ENCODE data around the gene KCNQ1. TPM values are rescaled to one million over a fixed set of nuclear protein-coding genes. Genes with fewer than 3 reads are reported as not detected.

Gene KCNQ1
- total and polyA plus RNA-seq, 2 experiments from 2014 or later = not detected

- WGBS, 2 experiments (ENCODE audit: low coverage in 1 of 2, low lambda C conversion rate in 2 of 2, missing lambda C conversion rate in 2 of 2) = 61 to 66% methylated on average over 15 to 22 of the region's 22 CpGs
- Histone ChIP-seq H3K36me3 (ENCODE audit: low read depth) (no peaks in the 10 kb centered on the region), H3K9me3 (ENCODE audit: low read depth) (no peaks in the 10 kb centered on the region), H3K27ac (no peak overlapping the region), H3K4me1 (ENCODE audit: insufficient read depth) (no peaks in the 10 kb centered on the region), H3K4me3 (no peak overlapping the region), H3K27me3 (replicated peaks; ENCODE audit: insufficient read depth) (no peaks in the 10 kb centered on the region), H3K9ac (no peak overlapping the region), H3K79me2 (ENCODE audit: insufficient read depth) (no peaks in the 10 kb centered on the region), H3K4me2 (ENCODE audit: unreplicated experiment) (no peak overlapping the region), H3K9me2 (ENCODE audit: insufficient read depth) (no peaks in the 10 kb centered on the region), H2AFZ (no peak overlapping the region), H3F3A (ENCODE audit: insufficient read depth) (no peaks in the 10 kb centered on the region), H4K20me1 (ENCODE audit: insufficient read depth) (no peaks in the 10 kb centered on the region)
- in situ Hi-C loops (cut with MboI) = no loop called here
- DNase-seq = no peak
- TF ChIP-seq EZH2 (IDR thresholded peaks at IDR 0.05; ENCODE audit: insufficient read depth, poor library complexity, severe bottlenecking) (no peak), EZH2phosphoT487 (IDR thresholded peaks at IDR 0.05; ENCODE audit: insufficient read depth, low read depth) (no peak)
These were observed 129.3 kb downstream of the KCNQ1 start for GRCh38 chr11:2574043-2574552.

GRCh38 chr11:2574553-2575535, 130.0 kb downstream of the KCNQ1 start:
- Histone ChIP-seq H3F3A (ENCODE audit: insufficient read depth) (no peaks in the 10 kb centered on the region), H3K27ac (no peak overlapping the region), H3K36me3 (ENCODE audit: low read depth) (no peaks in the 10 kb centered on the region), H4K20me1 (ENCODE audit: insufficient read depth) (no peaks in the 10 kb centered on the region), H3K79me2 (ENCODE audit: insufficient read depth) (no peaks in the 10 kb centered on the region), H3K9me2 (ENCODE audit: insufficient read depth) (no peaks in the 10 kb centered on the region), H3K27me3 (replicated peaks; ENCODE audit: insufficient read depth) (no peaks in the 10 kb centered on the region), H3K4me2 (ENCODE audit: unreplicated experiment) (no peak overlapping the region), H3K4me1 (ENCODE audit: insufficient read depth) (no peaks in the 10 kb centered on the region), H2AFZ (no peak overlapping the region), H3K9ac (no peak overlapping the region), H3K9me3 (ENCODE audit: low read depth) (no peaks in the 10 kb centered on the region), H3K4me3 (no peak overlapping the region)
- no peak for DNase-seq
- in situ Hi-C loops (cut with MboI) = no loop called here
- WGBS, 2 experiments (ENCODE audit: low coverage in 1 of 2, low lambda C conversion rate in 2 of 2, missing lambda C conversion rate in 2 of 2) = 62 to 77% methylated on average over 24 to 37 of the region's 45 CpGs
- no peak for TF ChIP-seq EZH2 (IDR thresholded peaks at IDR 0.05; ENCODE audit: insufficient read depth, poor library complexity, severe bottlenecking)
- TF ChIP-seq EZH2phosphoT487 (IDR thresholded peaks at IDR 0.05; ENCODE audit: insufficient read depth, low read depth) = no peak

- WGBS, 2 experiments (ENCODE audit: low coverage in 1 of 2, low lambda C conversion rate in 2 of 2, missing lambda C conversion rate in 2 of 2) = 76 to 77% methylated on average over 17 of the region's 17 CpGs
- Histone ChIP-seq H3K79me2 (ENCODE audit: insufficient read depth) (no peaks in the 10 kb centered on the region), H4K20me1 (ENCODE audit: insufficient read depth) (no peaks in the 10 kb centered on the region), H3F3A (ENCODE audit: insufficient read depth) (no peaks in the 10 kb centered on the region), H2AFZ (no peak overlapping the region), H3K4me3 (no peak overlapping the region), H3K36me3 (ENCODE audit: low read depth) (no peaks in the 10 kb centered on the region), H3K27me3 (replicated peaks; ENCODE audit: insufficient read depth) (no peaks in the 10 kb centered on the region), H3K27ac (no peak overlapping the region), H3K9me3 (ENCODE audit: low read depth) (no peaks in the 10 kb centered on the region), H3K4me1 (ENCODE audit: insufficient read depth) (no peaks in the 10 kb centered on the region), H3K9ac (no peak overlapping the region), H3K4me2 (ENCODE audit: unreplicated experiment) (no peak overlapping the region), H3K9me2 (ENCODE audit: insufficient read depth) (no peaks in the 10 kb centered on the region)
- in situ Hi-C loops (cut with MboI) = no loop called here
- DNase-seq = no peak
- TF ChIP-seq EZH2 (IDR thresholded peaks at IDR 0.05; ENCODE audit: insufficient read depth, poor library complexity, severe bottlenecking) (no peak), EZH2phosphoT487 (IDR thresholded peaks at IDR 0.05; ENCODE audit: insufficient read depth, low read depth) (no peak)
These were observed 130.8 kb downstream of the KCNQ1 start for GRCh38 chr11:2575591-2576051.

GRCh38 chr11:2576111-2576510, 131.3 kb downstream of the KCNQ1 start:
- H3K9me2 ChIP-seq (ENCODE audit: insufficient read depth) = no peaks in the 10 kb centered on the region
- no peaks in the 10 kb centered on the region for H3K79me2 ChIP-seq (ENCODE audit: insufficient read depth)
- H3K27ac ChIP-seq = no peak overlapping the region
- H3K9me3 ChIP-seq (ENCODE audit: low read depth) = no peaks in the 10 kb centered on the region
- H3K4me2 ChIP-seq (ENCODE audit: unreplicated experiment) = no peak overlapping the region
- H3K4me3 ChIP-seq = no peak overlapping the region
- H3K36me3 ChIP-seq (ENCODE audit: low read depth) = no peaks in the 10 kb centered on the region
- TF ChIP-seq EZH2 (IDR thresholded peaks at IDR 0.05; ENCODE audit: insufficient read depth, poor library complexity, severe bottlenecking) = no peak
- no peak for TF ChIP-seq EZH2phosphoT487 (IDR thresholded peaks at IDR 0.05; ENCODE audit: insufficient read depth, low read depth)
- no peak overlapping the region for H2AFZ ChIP-seq
- no peaks in the 10 kb centered on the region for H3F3A ChIP-seq (ENCODE audit: insufficient read depth)
- H3K27me3 ChIP-seq (replicated peaks; ENCODE audit: insufficient read depth) = no peaks in the 10 kb centered on the region
- WGBS, 2 experiments (ENCODE audit: low coverage in 1 of 2, low lambda C conversion rate in 2 of 2, missing lambda C conversion rate in 2 of 2) = 76 to 77% methylated on average over 15 of the region's 15 CpGs
- no peaks in the 10 kb centered on the region for H4K20me1 ChIP-seq (ENCODE audit: insufficient read depth)
- in situ Hi-C loops (cut with MboI) = no loop called here
- DNase-seq = no peak
- H3K4me1 ChIP-seq (ENCODE audit: insufficient read depth) = no peaks in the 10 kb centered on the region
- no peak overlapping the region for H3K9ac ChIP-seq
